NOMO-1 treated with dmso at 0.1 percent for 144 hours (cell line): ENCODE measurements around the gene SLC8A1.

Experiments used
- DNase-seq: peaks from one replicate; lab custom pipeline; 2025; ENCODE audit not compliant: unreplicated experiment; lab: John Stamatoyannopoulos, UW

SLC8A1 gene

DNA sequence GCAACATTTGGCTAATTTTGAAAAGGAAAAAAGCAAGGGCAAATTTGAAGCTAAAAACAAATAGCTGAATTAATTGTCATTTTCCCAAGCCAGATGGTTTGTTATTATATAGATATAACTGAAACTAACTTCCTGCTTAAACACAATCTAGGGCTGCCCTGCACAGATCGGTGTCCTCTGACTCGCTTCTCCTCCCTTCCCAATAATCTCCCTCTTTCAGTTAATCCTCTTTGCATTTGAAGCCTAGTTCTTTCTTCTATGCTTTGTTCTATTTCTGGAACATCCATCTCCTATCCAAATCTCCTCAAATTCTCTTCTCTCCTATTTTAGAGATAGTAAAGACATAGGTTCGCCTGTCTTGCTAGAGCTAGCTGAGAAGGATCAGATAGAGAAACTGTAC, 328.1 kb downstream of the SLC8A1 start:
- DNase-seq, result no peak

- no peak for DNase-seq
Observed at GRCh38 chr2:40123326-40123725, 328.6 kb downstream of the SLC8A1 start.

DNA sequence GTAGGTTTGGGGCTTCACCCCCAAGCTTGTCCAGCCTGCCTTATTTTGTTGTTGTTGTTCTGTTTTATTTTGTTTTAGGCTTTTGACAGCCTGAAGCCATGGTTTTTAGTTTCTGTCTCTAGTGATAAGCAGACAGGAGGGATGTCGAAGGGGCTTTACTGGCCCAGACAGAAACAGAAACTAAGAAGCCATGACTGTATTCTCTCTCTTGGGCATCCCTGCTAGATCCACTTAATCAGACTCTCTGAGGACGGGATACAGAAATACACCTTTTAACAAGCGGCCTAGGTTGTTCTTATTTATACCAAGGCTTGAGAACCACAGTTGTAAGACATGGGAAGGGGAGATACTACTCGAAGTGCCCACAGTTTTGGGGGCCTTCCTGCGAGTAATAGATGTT, 330.9 kb downstream of the SLC8A1 start:
- no peak for DNase-seq

DNA sequence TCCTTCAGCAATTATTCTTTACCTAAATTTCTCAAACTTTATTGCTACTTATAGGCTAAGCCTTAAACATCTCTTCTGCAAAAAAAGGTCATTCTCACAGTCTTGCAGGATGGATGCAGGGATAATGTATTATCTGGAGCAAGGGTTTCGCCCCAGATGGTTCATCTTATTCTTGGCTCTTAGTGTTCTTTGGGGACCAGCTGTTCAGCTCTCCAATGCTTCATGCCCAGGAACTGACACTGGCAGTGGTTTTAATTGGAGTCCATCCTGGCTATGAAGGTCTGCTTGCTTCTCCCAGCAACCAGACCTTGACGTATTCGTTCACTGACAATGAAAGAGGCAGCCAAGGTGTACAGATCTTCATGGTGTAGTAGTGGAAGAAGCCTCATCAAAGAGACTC, 331.9 kb downstream of the SLC8A1 start:
- DNase-seq, result no peak

DNA sequence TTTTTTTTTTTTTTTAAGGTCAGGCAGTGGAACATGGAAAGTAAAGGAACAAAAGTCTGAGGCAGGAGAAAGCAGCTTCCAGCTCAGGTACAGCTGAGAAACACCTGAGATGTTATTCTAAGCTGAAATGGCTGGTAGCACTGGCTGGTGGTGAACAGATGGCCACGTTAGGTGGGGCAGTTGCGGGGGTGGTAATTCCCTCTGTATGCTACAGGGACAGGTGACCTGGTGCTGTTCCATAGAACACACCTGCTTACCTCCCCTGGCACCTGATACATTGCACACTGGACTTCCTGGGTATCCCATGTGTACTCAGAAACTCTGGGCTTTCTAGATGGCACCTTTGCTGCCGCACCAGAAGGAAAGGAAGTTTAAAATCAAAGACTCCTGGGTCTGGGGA, 333.3 kb downstream of the SLC8A1 start:
- DNase-seq, result no peak

GRCh38 chr2:40115894-40116293, 336.0 kb downstream of the SLC8A1 start:
- no peak for DNase-seq

- no peak for DNase-seq
Observed at GRCh38 chr2:40115348-40115747, 336.5 kb downstream of the SLC8A1 start.

- DNase-seq, result no peak
Observed at GRCh38 chr2:40113997-40114396, 337.9 kb downstream of the SLC8A1 start.

GRCh38 chr2:40113272-40113968, 338.5 kb downstream of the SLC8A1 start:
- no peak for DNase-seq

DNA sequence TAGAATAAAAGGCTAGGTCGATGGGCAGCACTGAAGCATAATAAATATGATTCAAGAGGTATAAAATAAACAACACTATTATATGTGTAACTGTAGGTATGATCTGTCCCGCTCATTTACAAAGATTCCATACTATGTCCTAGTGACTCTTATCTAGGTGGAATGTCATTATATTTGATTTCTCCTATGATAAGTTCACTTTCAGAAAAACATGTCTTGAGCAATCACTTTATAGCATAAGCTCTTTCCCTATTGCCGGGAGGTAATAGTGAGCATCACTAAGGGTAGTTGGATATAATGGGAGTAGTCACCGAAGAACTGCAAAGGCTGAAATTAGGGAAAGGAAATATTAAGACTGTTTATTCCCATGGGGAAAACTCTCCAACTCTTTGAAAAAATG, 342.5 kb downstream of the SLC8A1 start:
- no peak for DNase-seq

DNA sequence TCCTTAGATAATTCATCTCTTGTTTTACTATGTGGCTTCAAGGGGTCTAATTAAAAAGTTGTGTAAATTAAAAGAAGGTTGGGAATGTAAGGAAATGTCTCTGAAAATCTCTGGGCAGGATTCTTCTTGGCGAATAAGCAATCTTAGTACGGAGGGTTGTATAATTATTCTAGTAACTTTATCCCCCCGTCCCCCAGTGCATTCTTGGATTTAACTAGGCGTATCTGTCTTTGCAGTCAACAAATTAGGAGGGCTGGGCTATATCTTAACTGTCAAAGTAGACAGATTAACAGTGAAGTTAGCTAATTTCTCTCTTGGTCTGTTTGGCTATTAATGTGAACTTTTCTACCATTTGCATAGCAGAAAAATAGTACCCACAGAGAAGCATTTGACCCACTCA, 343.0 kb downstream of the SLC8A1 start:
- DNase-seq, result no peak

- no peak for DNase-seq
Observed at GRCh38 chr2:40106061-40106460, 345.8 kb downstream of the SLC8A1 start.

GRCh38 chr2:40105593-40105992, 346.3 kb downstream of the SLC8A1 start:
- DNase-seq, result no peak

DNA sequence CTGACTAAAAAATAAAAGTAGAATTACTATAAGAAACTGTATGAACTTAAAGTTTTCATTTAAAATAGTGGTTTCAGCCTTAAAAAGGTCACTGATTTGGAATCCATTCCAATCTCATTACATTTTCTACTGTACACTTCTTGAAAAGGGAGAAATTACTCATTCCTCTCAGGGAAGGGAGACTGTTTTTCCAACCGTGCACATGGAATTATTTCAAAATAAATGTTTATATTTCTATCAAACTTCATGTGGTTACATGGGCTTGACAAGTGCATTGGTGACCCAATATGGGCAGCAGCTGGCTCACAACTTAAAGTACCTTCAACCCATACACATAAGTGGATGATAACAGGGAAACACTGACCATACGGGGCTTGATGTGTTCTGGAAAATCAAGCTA, 348.3 kb downstream of the SLC8A1 start:
- no peak for DNase-seq

GRCh38 chr2:40103163-40103562, 348.7 kb downstream of the SLC8A1 start:
- peak; percentile 39 for DNase-seq

GRCh38 chr2:40102447-40102846, 349.4 kb downstream of the SLC8A1 start:
- peak; percentile 0 for DNase-seq

DNA sequence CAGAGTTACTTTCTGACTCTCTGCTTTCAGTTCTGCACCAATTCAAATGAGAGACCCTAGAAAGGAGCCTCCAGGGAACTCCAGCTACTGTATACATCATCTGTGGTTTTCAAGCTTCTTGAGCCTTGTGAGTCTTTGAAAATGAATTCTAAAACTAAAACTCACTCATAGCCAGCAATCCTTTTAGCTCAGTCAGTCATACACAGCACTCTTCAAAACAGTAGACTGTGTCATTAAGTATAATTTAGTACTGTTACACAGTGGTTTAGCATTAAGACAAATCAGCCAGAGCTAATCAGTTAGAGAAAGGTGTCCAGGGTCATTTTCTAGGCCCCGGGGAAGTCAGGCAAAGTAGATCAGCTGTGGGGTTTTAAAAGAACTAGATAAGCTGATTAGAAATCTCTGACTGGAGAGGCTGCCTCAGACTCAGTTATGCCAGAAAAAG, 350.7 kb downstream of the SLC8A1 start:
- DNase-seq, result peak; percentile 3

DNA sequence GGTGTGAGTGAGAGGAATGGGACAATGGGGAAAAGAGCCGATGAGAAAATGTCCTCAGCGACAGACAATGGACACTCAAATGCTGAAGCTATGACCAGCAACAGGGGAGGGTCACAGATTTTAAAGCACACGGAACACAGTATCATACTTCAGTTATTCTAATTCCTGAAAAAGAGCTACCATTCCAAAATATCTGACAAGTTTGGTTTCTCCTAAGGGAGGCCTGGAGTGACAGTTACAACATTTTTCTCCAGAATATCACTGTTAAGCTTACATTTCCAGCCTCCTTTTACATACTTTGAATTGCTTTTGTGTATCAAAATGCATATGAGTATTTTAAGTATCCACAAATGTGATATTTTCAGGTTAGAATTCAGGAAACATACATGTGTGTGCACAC, 351.2 kb downstream of the SLC8A1 start:
- no peak for DNase-seq

DNA sequence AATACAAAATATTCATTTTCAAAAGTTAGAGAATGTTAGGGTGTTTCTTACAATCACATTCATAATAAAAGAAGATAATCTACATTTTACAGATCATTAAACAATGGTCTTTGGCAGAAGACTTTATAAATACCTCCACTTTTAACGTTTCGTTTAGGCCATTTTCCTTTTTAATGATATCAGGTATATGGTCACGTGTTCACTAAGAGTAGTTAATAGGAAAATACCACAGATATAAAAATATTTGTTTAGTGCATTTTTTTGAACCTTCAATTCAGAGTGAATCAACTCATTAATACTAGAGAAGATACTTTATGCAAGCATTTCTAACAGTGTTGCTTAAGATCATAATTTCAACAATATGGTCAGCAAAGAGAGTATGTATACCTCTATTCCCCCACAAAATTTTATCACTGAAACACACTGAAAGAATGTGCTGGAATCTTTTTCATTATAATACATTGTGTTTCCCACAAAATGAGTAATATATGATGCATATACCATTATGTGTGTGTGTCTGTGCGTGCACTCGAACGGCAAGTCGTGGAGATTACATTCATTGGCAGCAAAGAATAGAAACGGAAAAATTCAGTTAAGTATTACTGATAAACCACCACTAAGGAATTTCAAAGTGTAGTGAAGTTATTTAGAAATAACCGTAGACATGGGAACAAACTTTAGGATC, 353.0 kb downstream of the SLC8A1 start:
- DNase-seq, result no peak

GRCh38 chr2:40097691-40098385, 354.1 kb downstream of the SLC8A1 start:
- DNase-seq, result no peak

- no peak for DNase-seq
Observed at GRCh38 chr2:40096360-40096759, 355.5 kb downstream of the SLC8A1 start.

DNA sequence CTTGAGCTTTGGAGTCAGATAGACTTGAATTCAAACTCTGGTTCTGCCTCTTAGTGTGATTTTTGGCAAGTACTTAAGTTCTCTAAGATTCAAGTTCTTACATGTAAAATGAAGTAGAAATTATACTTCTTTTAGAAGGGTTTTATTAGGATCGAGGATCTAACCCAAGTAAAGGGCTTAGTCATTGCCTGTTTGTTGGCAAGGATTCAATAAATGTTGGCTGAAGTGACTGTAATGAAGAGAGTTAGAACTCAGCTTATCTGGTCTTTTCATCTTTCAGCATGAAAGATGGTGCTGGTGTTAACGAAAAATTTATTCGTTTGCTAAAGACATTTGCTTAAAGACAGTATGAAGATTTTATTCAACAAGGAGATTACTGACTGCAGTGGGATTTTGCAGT, 356.9 kb downstream of the SLC8A1 start:
- no peak for DNase-seq
